ENCODE data around the gene NDUFA3. TPM values are rescaled to one million over a fixed set of nuclear protein-coding genes. Genes with fewer than 3 reads are reported as not detected.

Gene NDUFA3
- total and polyA plus RNA-seq, 10 of the 15 experiments (the other 5 are each of a cell fraction or from before 2014, with no cell fraction given): 40.0 to 335 (median 153) TPM

GRCh38 chr19:54136864-54137698 lies 34.4 kb downstream of the NDUFA3 start (continued):
- TF ChIP-seq CUX1 (IDR thresholded peaks at IDR 0.05; ENCODE audit: insufficient replicate concordance, low read depth, low read length) (no peak), EED (IDR thresholded peaks at IDR 0.05; ENCODE audit: low read depth) (0 out of 2 replicates have a peak, but pooled peaks have one; percentile 25), BMI1 (IDR thresholded peaks at IDR 0.05; ENCODE audit: borderline replicate concordance) (no peak), ZSCAN29 (IDR thresholded peaks at IDR 0.05) (no peak), CEBPB (IDR thresholded peaks at IDR 0.05; ENCODE audit: borderline replicate concordance in 1 of 2, low read depth in 2 of 2, low read length in 2 of 2) (no peak), PKNOX1 (IDR thresholded peaks at IDR 0.05) (peak; percentile 99), NKRF (conservative IDR thresholded peaks at IDR 0.05) (no peak), HDAC2 (IDR thresholded peaks at IDR 0.05) (no peak), HDGF (IDR thresholded peaks at IDR 0.05) (peak; percentile 97), MLLT1 (IDR thresholded peaks at IDR 0.05) (peak; percentile 85; the same call in 1 of the 2 replicates), POLR2A (IDR thresholded peaks at IDR 0.05; ENCODE audit: low read depth, low read length) (peak; percentile 91), IRF5 (IDR thresholded peaks at IDR 0.05; ENCODE audit: borderline replicate concordance) (no peak), POLR2AphosphoS2 (IDR thresholded peaks at IDR 0.05; ENCODE audit: low read depth, low read length) (no peak), TCF3 (IDR thresholded peaks at IDR 0.05; ENCODE audit: borderline replicate concordance, insufficient read depth, low read depth, low read length) (no peak), WRNIP1 (IDR thresholded peaks at IDR 0.05; ENCODE audit: borderline replicate concordance, low read depth, low read length) (no peak), SUZ12 (IDR thresholded peaks at IDR 0.05; ENCODE audit: unreplicated experiment) (no peak), ZNF274 (IDR thresholded peaks at IDR 0.05; ENCODE audit: insufficient read depth, insufficient read length) (no peak), NR2F1 (conservative IDR thresholded peaks at IDR 0.05) (no peak), ZZZ3 (IDR thresholded peaks at IDR 0.05; ENCODE audit: control insufficient read depth, insufficient read length, low read depth) (no peak)
